Measurements from ENCODE around the gene COX19. TPM values are rescaled to one million over a fixed set of nuclear protein-coding genes. Genes with fewer than 3 reads are reported as not detected.

Gene COX19
- total and polyA plus RNA-seq, 2 of the 13 experiments (the other 11 are each of a cell fraction or from before 2014, with no cell fraction given) = 11.5 to 21.7 TPM

DNA sequence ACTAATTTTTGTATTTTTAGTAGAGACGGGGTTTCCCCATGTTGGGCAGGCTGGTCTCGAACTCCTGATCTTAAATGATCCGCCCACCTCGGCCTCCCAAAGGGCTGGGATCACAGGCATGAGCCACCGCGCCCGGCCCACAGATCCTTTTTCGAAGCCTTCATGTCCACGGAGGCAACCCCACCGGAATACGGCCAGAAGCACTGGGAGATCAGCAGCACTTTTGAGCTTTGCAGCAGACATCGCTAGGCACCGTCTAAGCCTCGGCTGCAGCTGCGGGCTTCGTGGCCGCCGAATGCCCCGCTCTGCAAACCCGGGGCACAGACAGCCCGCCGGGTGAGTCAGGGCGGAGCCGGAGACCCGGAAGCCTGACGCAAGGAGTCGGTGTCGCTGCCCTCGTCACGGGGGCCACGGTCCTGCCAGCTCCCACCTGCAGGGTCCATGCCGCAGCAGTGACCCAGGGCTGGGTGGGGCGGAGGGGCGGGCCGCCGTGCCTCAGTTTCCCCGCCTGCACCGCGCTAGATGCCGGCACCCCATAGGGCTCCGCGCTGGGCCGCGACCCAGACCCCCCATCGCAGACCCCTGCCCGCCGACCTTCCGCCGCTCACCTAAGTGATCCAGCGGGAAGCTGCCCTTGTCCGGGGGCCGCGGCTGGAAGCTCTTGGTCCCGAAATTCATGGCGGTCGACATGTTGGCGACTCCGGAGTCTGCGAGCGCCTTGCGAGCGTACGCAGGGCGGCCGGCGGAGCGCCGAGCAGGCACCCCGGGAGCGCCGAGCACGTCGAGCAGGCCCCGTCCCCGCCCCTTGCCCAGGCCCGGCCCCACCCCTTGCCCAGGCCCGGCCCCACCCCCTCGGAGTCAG is at the start of gene COX19 (continued):
- TF ChIP-seq, protein P1, sequence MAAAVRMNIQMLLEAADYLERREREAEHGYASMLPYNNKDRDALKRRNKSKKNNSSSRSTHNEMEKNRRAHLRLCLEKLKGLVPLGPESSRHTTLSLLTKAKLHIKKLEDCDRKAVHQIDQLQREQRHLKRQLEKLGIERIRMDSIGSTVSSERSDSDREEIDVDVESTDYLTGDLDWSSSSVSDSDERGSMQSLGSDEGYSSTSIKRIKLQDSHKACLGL (CRISPR knock-in tag; IDR thresholded peaks at IDR 0.05) = peak; percentile 73
- TF ChIP-seq, protein P2, sequence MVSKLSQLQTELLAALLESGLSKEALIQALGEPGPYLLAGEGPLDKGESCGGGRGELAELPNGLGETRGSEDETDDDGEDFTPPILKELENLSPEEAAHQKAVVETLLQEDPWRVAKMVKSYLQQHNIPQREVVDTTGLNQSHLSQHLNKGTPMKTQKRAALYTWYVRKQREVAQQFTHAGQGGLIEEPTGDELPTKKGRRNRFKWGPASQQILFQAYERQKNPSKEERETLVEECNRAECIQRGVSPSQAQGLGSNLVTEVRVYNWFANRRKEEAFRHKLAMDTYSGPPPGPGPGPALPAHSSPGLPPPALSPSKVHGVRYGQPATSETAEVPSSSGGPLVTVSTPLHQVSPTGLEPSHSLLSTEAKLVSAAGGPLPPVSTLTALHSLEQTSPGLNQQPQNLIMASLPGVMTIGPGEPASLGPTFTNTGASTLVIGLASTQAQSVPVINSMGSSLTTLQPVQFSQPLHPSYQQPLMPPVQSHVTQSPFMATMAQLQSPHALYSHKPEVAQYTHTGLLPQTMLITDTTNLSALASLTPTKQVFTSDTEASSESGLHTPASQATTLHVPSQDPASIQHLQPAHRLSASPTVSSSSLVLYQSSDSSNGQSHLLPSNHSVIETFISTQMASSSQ (IDR thresholded peaks at IDR 0.05; ENCODE audit: low read depth) = no peak
- TF ChIP-seq, protein P2 (CRISPR knock-in tag; IDR thresholded peaks at IDR 0.05; ENCODE audit: borderline replicate concordance) = peak; percentile 76
- peak; percentile 65; the same call in 1 of the 2 replicates for TF ChIP-seq ZNF558 (CRISPR knock-in tag; IDR thresholded peaks at IDR 0.05; ENCODE audit: borderline replicate concordance)
- TF ChIP-seq SALL2 (CRISPR knock-in tag; IDR thresholded peaks at IDR 0.05) = 0 out of 2 replicates have a peak, but pooled peaks have one; percentile 36
- 0 out of 2 replicates have a peak, but pooled peaks have one; percentile 29 for TF ChIP-seq RARG (CRISPR knock-in tag; IDR thresholded peaks at IDR 0.05; ENCODE audit: low read depth)
- TF ChIP-seq, protein P3, sequence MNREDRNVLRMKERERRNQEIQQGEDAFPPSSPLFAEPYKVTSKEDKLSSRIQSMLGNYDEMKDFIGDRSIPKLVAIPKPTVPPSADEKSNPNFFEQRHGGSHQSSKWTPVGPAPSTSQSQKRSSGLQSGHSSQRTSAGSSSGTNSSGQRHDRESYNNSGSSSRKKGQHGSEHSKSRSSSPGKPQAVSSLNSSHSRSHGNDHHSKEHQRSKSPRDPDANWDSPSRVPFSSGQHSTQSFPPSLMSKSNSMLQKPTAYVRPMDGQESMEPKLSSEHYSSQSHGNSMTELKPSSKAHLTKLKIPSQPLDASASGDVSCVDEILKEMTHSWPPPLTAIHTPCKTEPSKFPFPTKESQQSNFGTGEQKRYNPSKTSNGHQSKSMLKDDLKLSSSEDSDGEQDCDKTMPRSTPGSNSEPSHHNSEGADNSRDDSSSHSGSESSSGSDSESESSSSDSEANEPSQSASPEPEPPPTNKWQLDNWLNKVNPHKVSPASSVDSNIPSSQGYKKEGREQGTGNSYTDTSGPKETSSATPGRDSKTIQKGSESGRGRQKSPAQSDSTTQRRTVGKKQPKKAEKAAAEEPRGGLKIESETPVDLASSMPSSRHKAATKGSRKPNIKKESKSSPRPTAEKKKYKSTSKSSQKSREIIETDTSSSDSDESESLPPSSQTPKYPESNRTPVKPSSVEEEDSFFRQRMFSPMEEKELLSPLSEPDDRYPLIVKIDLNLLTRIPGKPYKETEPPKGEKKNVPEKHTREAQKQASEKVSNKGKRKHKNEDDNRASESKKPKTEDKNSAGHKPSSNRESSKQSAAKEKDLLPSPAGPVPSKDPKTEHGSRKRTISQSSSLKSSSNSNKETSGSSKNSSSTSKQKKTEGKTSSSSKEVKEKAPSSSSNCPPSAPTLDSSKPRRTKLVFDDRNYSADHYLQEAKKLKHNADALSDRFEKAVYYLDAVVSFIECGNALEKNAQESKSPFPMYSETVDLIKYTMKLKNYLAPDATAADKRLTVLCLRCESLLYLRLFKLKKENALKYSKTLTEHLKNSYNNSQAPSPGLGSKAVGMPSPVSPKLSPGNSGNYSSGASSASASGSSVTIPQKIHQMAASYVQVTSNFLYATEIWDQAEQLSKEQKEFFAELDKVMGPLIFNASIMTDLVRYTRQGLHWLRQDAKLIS (CRISPR knock-in tag; IDR thresholded peaks at IDR 0.05) = 0 out of 2 replicates have a peak, but pooled peaks have one; percentile 34
- no peak for TF ChIP-seq KAT2B (IDR thresholded peaks at IDR 0.05; ENCODE audit: borderline replicate concordance, low read depth, low read length)
- no peak for TF ChIP-seq ATF7 (IDR thresholded peaks at IDR 0.05)
- TF ChIP-seq ATF7 (CRISPR knock-in tag; IDR thresholded peaks at IDR 0.05) = peak; percentile 68; the same call in 1 of the 2 replicates
- TF ChIP-seq, protein P4, sequence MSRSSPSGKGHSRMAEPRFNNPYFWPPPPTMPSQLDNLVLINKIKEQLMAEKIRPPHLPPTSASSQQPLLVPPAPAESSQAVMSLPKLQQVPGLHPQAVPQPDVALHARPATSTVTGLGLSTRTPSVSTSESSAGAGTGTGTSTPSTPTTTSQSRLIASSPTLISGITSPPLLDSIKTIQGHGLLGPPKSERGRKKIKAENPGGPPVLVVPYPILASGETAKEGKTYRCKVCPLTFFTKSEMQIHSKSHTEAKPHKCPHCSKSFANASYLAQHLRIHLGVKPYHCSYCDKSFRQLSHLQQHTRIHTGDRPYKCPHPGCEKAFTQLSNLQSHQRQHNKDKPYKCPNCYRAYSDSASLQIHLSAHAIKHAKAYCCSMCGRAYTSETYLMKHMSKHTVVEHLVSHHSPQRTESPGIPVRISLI (CRISPR knock-in tag; IDR thresholded peaks at IDR 0.05; ENCODE audit: borderline replicate concordance) = peak; percentile 63; the same call in 1 of the 2 replicates
- 0 out of 2 replicates have a peak, but pooled peaks have one; percentile 85 for TF ChIP-seq ZNF510 (CRISPR knock-in tag; IDR thresholded peaks at IDR 0.05; ENCODE audit: low read depth)
- peak; percentile 93 for TF ChIP-seq DMAP1 (CRISPR knock-in tag; IDR thresholded peaks at IDR 0.05)
- no peak for TF ChIP-seq SMARCE1 (IDR thresholded peaks at IDR 0.05; ENCODE audit: borderline replicate concordance)
- TF ChIP-seq MXI1 (IDR thresholded peaks at IDR 0.05; ENCODE audit: borderline replicate concordance, low read depth, low read length) = peak; percentile 60; the same call in 1 of the 3 replicates
